Amniotic stem cell (primary cell): Measurements from ENCODE around the gene DDX11.
"Not testable (repeated sequence)": the region's sequence is repeated elsewhere in the genome, so short reads cannot be mapped to it uniquely, and the experiment has no call there.

Source experiments
- DNase-seq: peaks from one replicate; lab custom pipeline; 2025; lab: John Stamatoyannopoulos, UW

DDX11 gene

GRCh38 chr12:31099434-31099833 is 25.8 kb downstream of the DDX11 start:
- DNase-seq: not testable (repeated sequence)

GRCh38 chr12:31100503-31101208 is 27.0 kb downstream of the DDX11 start:
- DNase-seq: not testable (repeated sequence)

- DNase-seq: not testable (repeated sequence)
Observed at GRCh38 chr12:31102125-31102524, 28.5 kb downstream of the DDX11 start.

GRCh38 chr12:31102596-31102995 is 28.9 kb downstream of the DDX11 start:
- not testable (repeated sequence) for DNase-seq

GRCh38 chr12:31103561-31103975 is 29.9 kb downstream of the DDX11 start:
- DNase-seq: not testable (repeated sequence)

GRCh38 chr12:31104220-31104619 is 30.6 kb downstream of the DDX11 start:
- not testable (repeated sequence) for DNase-seq

GRCh38 chr12:31104773-31105172 is 31.1 kb downstream of the DDX11 start:
- not testable (repeated sequence) for DNase-seq

- no peak for DNase-seq
Observed at GRCh38 chr12:31105668-31106067, 32.0 kb downstream of the DDX11 start.

GRCh38 chr12:31106101-31106803 is 32.6 kb downstream of the DDX11 start:
- DNase-seq: no peak

- DNase-seq: not testable (repeated sequence)
Observed at GRCh38 chr12:31109773-31110172, 36.1 kb downstream of the DDX11 start.

GRCh38 chr12:31110263-31110662 is 36.6 kb downstream of the DDX11 start:
- not testable (repeated sequence) for DNase-seq

GRCh38 chr12:31115092-31115601 is 41.5 kb downstream of the DDX11 start:
- DNase-seq: not testable (repeated sequence)

GRCh38 chr12:31116846-31117202 is 43.2 kb downstream of the DDX11 start:
- not testable (repeated sequence) for DNase-seq

- DNase-seq: no peak
Observed at GRCh38 chr12:31117203-31118011, 43.7 kb downstream of the DDX11 start.

GRCh38 chr12:31118347-31119191 is 44.9 kb downstream of the DDX11 start:
- no peak for DNase-seq

- DNase-seq: no peak
Observed at GRCh38 chr12:31119192-31119802, 45.6 kb downstream of the DDX11 start.

GRCh38 chr12:31119803-31120211 is 46.1 kb downstream of the DDX11 start:
- no peak for DNase-seq

GRCh38 chr12:31120392-31121008 is 46.8 kb downstream of the DDX11 start:
- no peak for DNase-seq

GRCh38 chr12:31121022-31121728 is 47.5 kb downstream of the DDX11 start:
- DNase-seq: not testable (repeated sequence)

- DNase-seq: no peak
Observed at GRCh38 chr12:31122481-31122880, 48.8 kb downstream of the DDX11 start.
